ENCODE measurements around the gene SIRT3.
"Not testable (repeated sequence)": the region's sequence is repeated elsewhere in the genome, so short reads cannot be mapped to it uniquely, and the experiment has no call there.

SIRT3 gene

DNA sequence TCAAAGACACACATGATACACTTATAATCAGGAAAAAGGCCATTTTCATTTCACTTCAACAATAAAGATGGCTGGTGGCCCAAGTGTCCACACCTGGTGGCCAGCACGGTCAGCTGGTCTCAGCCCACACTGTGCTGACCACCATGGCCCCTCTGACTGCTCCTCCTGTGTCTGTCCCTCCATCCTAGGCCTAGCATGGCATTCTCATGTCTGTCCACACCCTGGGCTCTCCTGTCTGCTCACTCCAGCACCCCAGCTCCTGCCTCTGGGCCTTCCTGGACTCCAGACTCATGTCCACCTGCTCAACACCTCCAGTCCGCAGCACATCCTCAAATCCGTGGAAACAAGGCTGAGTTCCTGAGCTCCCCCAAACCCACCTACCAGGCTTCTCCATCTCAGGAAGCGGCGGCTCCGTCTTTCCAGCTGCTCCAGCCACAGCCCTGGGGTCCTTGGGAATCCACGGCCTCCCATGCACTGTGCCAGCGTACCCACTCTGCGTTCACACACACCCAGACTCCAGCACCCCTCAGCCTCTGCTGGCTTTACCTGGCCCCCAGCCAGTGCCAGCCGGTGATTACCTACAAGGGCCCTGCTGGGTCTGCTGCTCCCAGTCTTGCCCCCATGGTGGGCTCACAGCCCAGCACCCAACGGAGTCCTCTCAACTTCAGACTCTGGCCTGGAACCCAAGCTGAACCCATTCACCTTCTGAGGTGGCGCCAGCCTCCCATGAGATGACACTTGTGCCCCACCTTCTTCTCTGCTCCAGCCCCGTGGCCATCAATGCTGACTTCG, 13.9 kb downstream of the SIRT3 start (continued):
- TF ChIP-seq AEBP2 (tag by site-specific recombination; IDR thresholded peaks at IDR 0.05; ENCODE audit: borderline replicate concordance) = no peak
- no peak for TF ChIP-seq ZNF19 (tag by site-specific recombination; IDR thresholded peaks at IDR 0.05; ENCODE audit: low read depth)
- no peak for TF ChIP-seq ZNF514 (tag by site-specific recombination; IDR thresholded peaks at IDR 0.05)
- TF ChIP-seq ZNF830 (tag by site-specific recombination; IDR thresholded peaks at IDR 0.05; ENCODE audit: low read depth) = no peak

DNA sequence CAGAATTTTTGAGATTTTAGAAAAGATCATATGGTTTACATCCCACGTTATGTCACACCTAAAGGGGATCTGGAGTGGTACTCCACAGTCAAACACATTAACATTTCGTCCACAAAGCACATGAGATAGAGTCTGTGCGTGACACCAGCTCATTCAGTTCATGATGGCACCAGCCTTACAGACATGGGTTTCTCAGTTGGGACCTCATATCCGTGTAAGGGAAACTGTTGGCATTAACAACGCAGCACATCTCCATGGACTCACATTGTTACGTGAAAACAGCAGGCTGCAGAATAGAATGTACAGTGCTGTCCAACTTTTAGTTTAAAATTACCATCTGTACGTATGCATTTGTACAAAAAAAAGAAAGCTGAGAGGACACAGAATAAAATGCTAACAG, 14.6 kb downstream of the SIRT3 start:
- TF ChIP-seq, protein P1, sequence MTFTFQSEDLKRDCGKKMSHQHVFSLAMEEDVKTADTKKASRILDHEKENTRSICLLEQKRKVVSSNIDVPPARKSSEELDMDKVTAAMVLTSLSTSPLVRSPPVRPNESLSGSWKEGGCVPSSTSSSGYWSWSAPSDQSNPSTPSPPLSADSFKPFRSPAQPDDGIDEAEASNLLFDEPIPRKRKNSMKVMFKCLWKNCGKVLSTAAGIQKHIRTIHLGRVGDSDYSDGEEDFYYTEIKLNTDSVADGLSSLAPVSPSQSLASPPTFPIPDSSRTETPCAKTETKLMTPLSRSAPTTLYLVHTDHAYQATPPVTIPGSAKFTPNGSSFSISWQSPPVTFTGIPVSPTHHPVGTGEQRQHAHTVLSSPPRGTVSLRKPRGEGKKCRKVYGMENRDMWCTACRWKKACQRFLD (tag by site-specific recombination; IDR thresholded peaks at IDR 0.05) = no peak
- TF ChIP-seq ZNF558 (tag by site-specific recombination; IDR thresholded peaks at IDR 0.05) (no peak), ZSCAN16 (tag by site-specific recombination; IDR thresholded peaks at IDR 0.05) (no peak), ZNF175 (tag by site-specific recombination; IDR thresholded peaks at IDR 0.05) (no peak), ZNF747 (tag by site-specific recombination; IDR thresholded peaks at IDR 0.05) (no peak), HOXC10 (CRISPR knock-in tag; IDR thresholded peaks at IDR 0.05) (no peak), MEIS1 (CRISPR knock-in tag; IDR thresholded peaks at IDR 0.05; ENCODE audit: borderline replicate concordance) (no peak)
- TF ChIP-seq, protein P2, sequence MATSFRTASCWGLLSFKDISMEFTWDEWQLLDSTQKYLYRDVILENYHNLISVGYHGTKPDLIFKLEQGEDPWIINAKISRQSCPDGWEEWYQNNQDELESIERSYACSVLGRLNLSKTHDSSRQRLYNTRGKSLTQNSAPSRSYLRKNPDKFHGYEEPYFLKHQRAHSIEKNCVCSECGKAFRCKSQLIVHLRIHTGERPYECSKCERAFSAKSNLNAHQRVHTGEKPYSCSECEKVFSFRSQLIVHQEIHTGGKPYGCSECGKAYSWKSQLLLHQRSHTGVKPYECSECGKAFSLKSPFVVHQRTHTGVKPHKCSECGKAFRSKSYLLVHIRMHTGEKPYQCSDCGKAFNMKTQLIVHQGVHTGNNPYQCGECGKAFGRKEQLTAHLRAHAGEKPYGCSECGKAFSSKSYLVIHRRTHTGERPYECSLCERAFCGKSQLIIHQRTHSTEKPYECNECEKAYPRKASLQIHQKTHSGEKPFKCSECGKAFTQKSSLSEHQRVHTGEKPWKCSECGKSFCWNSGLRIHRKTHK (tag by site-specific recombination; IDR thresholded peaks at IDR 0.05) = no peak
- TF ChIP-seq, protein P3, sequence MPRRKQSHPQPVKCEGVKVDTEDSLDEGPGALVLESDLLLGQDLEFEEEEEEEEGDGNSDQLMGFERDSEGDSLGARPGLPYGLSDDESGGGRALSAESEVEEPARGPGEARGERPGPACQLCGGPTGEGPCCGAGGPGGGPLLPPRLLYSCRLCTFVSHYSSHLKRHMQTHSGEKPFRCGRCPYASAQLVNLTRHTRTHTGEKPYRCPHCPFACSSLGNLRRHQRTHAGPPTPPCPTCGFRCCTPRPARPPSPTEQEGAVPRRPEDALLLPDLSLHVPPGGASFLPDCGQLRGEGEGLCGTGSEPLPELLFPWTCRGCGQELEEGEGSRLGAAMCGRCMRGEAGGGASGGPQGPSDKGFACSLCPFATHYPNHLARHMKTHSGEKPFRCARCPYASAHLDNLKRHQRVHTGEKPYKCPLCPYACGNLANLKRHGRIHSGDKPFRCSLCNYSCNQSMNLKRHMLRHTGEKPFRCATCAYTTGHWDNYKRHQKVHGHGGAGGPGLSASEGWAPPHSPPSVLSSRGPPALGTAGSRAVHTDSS (tag by site-specific recombination; IDR thresholded peaks at IDR 0.05) = no peak
- TF ChIP-seq, protein P4, sequence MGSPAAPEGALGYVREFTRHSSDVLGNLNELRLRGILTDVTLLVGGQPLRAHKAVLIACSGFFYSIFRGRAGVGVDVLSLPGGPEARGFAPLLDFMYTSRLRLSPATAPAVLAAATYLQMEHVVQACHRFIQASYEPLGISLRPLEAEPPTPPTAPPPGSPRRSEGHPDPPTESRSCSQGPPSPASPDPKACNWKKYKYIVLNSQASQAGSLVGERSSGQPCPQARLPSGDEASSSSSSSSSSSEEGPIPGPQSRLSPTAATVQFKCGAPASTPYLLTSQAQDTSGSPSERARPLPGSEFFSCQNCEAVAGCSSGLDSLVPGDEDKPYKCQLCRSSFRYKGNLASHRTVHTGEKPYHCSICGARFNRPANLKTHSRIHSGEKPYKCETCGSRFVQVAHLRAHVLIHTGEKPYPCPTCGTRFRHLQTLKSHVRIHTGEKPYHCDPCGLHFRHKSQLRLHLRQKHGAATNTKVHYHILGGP (tag by site-specific recombination; IDR thresholded peaks at IDR 0.05) = no peak
- Histone ChIP-seq H3K36me3 (ENCODE audit: control insufficient read depth in 2 of 2, insufficient read depth in 1 of 2, low read length in 2 of 2) (peaks cover 0 to 46% of the 10 kb centered on the region in 2 experiments; a peak in 1 of 3 replicates), H3K4me1 (ENCODE audit: control insufficient read depth, insufficient read depth, low read length) (no peaks in the 10 kb centered on the region), H3K4me3 (ENCODE audit: low read depth, low read length) (no peak overlapping the region), H3K9me3 (ENCODE audit: control insufficient read depth, insufficient read depth, low read depth, low read length) (no peaks in the 10 kb centered on the region), H3K27ac (ENCODE audit: extremely low read depth, low read depth, low read length) (no peak overlapping the region)
- CTCF ChIA-PET = interaction anchor here (1.3 kb wide), 1 partner anchor 29 kb away, joined by 4 read pairs; no protein-coding TSS in a partner anchor
- POLR2A ChIA-PET = interaction anchor here (1.6 kb wide), 1 partner anchor 14 kb away, joined by 12 read pairs; the partner anchor contains the start of genes BET1L and RIC8A

- H3K27ac ChIP-seq (ENCODE audit: extremely low read depth, low read depth, low read length); H3K4me1 ChIP-seq (ENCODE audit: control insufficient read depth, insufficient read depth, low read length); H3K9me3 ChIP-seq (ENCODE audit: control insufficient read depth, insufficient read depth, low read depth, low read length); H3K4me3 ChIP-seq (ENCODE audit: low read depth, low read length): not testable (repeated sequence)
- peaks cover 0 to 54% of the 10 kb centered on the region in 2 experiments; a peak in 1 of 3 replicates for H3K36me3 ChIP-seq (ENCODE audit: control insufficient read depth in 2 of 2, insufficient read depth in 1 of 2, low read length in 2 of 2)
- ChIA-PET CTCF (interaction anchor here (1.3 kb wide), 1 partner anchor 30 kb away, joined by 4 read pairs; no protein-coding TSS in a partner anchor), POLR2A (interaction anchor here (1.6 kb wide), 1 partner anchor 13 kb away, joined by 12 read pairs; the partner anchor contains the start of genes BET1L and RIC8A)
Measured at GRCh38 chr11:220641-221215, 15.4 kb downstream of the SIRT3 start.
